ENCODE results near the gene KCNQ1.

KCNQ1 gene

GRCh38 chr11:2826679-2827056, 381.9 kb downstream of the KCNQ1 start:
- TF ChIP-seq CTCF (conservative IDR thresholded peaks at IDR 0.05): no peak
- no peak overlapping the region for H3K27ac ChIP-seq

GRCh38 chr11:2827256-2827655, 382.4 kb downstream of the KCNQ1 start:
- no peak for TF ChIP-seq CTCF (conservative IDR thresholded peaks at IDR 0.05)

GRCh38 chr11:2827792-2828191, 383.0 kb downstream of the KCNQ1 start:
- no peak overlapping the region for H3K27ac ChIP-seq

More at GRCh38 chr11:2827256-2827655, 382.4 kb downstream of the KCNQ1 start:
- H3K27ac ChIP-seq: no peak overlapping the region

GRCh38 chr11:2828585-2829330, 383.9 kb downstream of the KCNQ1 start:
- H3K27ac ChIP-seq: no peak overlapping the region
- TF ChIP-seq CTCF (conservative IDR thresholded peaks at IDR 0.05): no peak

More at GRCh38 chr11:2827792-2828191, 383.0 kb downstream of the KCNQ1 start:
- no peak for TF ChIP-seq CTCF (conservative IDR thresholded peaks at IDR 0.05)

GRCh38 chr11:2830030-2830812, 385.4 kb downstream of the KCNQ1 start:
- TF ChIP-seq CTCF (conservative IDR thresholded peaks at IDR 0.05): no peak

GRCh38 chr11:2830886-2831285, 386.1 kb downstream of the KCNQ1 start:
- no peak for TF ChIP-seq CTCF (conservative IDR thresholded peaks at IDR 0.05)
- no peak overlapping the region for H3K27ac ChIP-seq

More at GRCh38 chr11:2830030-2830812, 385.4 kb downstream of the KCNQ1 start:
- H3K27ac ChIP-seq: no peak overlapping the region

- TF ChIP-seq CTCF (conservative IDR thresholded peaks at IDR 0.05): no peak
- H3K27ac ChIP-seq: no peak overlapping the region
Measured at GRCh38 chr11:2831781-2832532, 387.1 kb downstream of the KCNQ1 start.

All from VCaP (cell line).